SH-SY5Y (cell line): Measurements from ENCODE around the gene RHEX.

Experiments
- GATA2 ChIP-seq: IDR thresholded peaks from 2 replicates; pipeline ENCODE4 v1.6.1; 2011; ENCODE audit warnings: mild to moderate bottlenecking, low read depth, low read length
- GATA3 ChIP-seq: IDR thresholded peaks from 2 replicates; pipeline ENCODE4 v1.6.1; 2011; ENCODE audit warnings: low read depth, mild to moderate bottlenecking, low read length, moderate library complexity

Gene RHEX

GRCh38 chr1:206136241-206136640 is 83.3 kb downstream of the RHEX start:
- TF ChIP-seq GATA2 (no peak), GATA3 (no peak)

GRCh38 chr1:206142011-206142410 is 89.0 kb downstream of the RHEX start:
- TF ChIP-seq GATA2 (no peak), GATA3 (no peak)

GRCh38 chr1:206142770-206143169 is 89.8 kb downstream of the RHEX start:
- TF ChIP-seq GATA2 (no peak), GATA3 (no peak)

- TF ChIP-seq GATA2 (no peak), GATA3 (no peak)
Measured at GRCh38 chr1:206143537-206144172, 90.7 kb downstream of the RHEX start.

GRCh38 chr1:206144605-206145004 is 91.6 kb downstream of the RHEX start:
- no peak for TF ChIP-seq GATA2
- no peak for TF ChIP-seq GATA3

- TF ChIP-seq GATA2 (no peak), GATA3 (no peak)
Measured at GRCh38 chr1:206145771-206146290, 92.9 kb downstream of the RHEX start.
